Gastrocnemius medialis (tissue), 4 donors: ENCODE measurements around the gene FAM3C. TPM values are rescaled to one million over a fixed set of nuclear protein-coding genes. Genes with fewer than 3 reads are reported as not detected.

Experiments used
- ATAC-seq, 2 donors: fragments of 150-250 bp; one replicate each; pipeline ENCODE4 v1.9.1; 2016
- DNase-seq, 2 donors: peaks; one replicate each; pipeline ENCODE4 v3.0.0-alpha.2; 2019
- H3K27ac ChIP-seq, 4 donors: fragments of 200-600 bp; sonication (generic); 1 replicate in 1 of 4; 2 replicates in 3 of 4; pipeline ENCODE4 v1.5.1; 2016 to 2018; ENCODE audit warnings: mild to moderate bottlenecking in 2 of 4, moderate library complexity in 1 of 4
- H3K27me3 ChIP-seq, 3 donors: fragments of 200-600 bp; sonication (generic) in 2 of 3; 1 replicate in 1 of 3; 2 replicates in 2 of 3; pipeline versions ENCODE4 v1.5.1 to v1.6.0; 2016 to 2019; ENCODE audit warnings: mild to moderate bottlenecking in 1 of 3, moderate library complexity in 1 of 3
- H3K36me3 ChIP-seq, 2 donors: fragments of 200-600 bp; sonication (generic) in 1 of 2; one replicate each; pipeline ENCODE4 v1.5.1; 2017 to 2018
- H3K4me1 ChIP-seq, 2 donors: fragments of 200-600 bp; sonication (generic) in 1 of 2; one replicate each; pipeline ENCODE4 v1.5.1; 2016 to 2017; ENCODE audit warnings: mild to moderate bottlenecking in 2 of 2
- H3K4me3 ChIP-seq, 4 donors: fragments of 200-600 bp; sonication (generic) in 3 of 4; 1 replicate in 1 of 4; 2 replicates in 3 of 4; pipeline ENCODE4 v1.5.1; 2016 to 2019; ENCODE audit warnings: mild to moderate bottlenecking in 2 of 4
- H3K9me3 ChIP-seq, 3 donors: fragments of 200-600 bp; sonication (generic) in 2 of 3; 1 replicate in 1 of 3; 2 replicates in 2 of 3; pipeline ENCODE4 v1.5.1; 2016 to 2019
- POLR2A ChIP-seq, 2 donors: fragments of 450-650 bp; IDR thresholded peaks; one replicate each; pipeline ENCODE4 v1.6.1; 2017; ENCODE audit warnings: antibody characterized with exemption in 2 of 2, mild to moderate bottlenecking in 2 of 2, moderate library complexity in 2 of 2
- in situ Hi-C, 4 donors: fragments of 200-750 bp; cut with MboI; loops; one replicate each; pipeline versions ENCODE4 v1.15.0 to v1.8.0; 2017; ENCODE audit warnings: low sequenced_read_pairs in 4 of 4
- intact Hi-C: fragments of 100-400 bp; cut with DNase I; formaldehyde crosslinking; loops from one replicate; pipeline ENCODE4 v1.15.1; 2023; ENCODE audit warnings: low total_unique reads
- total RNA-seq, 4 donors: library from RNA; depleted of rRNA; stranded (reverse); fragments of >200 nt; gene quantifications; one replicate each; pipeline versions ENCODE4 v1.1.0 to v1.2.3, GENCODE V29; 2016
- TF ChIP-seq, protein P1 (sequence below), 5 experiments: fragments of 450-650 bp in 3 of 5; fragments of 200-600 bp in 2 of 5; sonication (generic) in 2 of 5; IDR thresholded peaks in 4 of 5; conservative IDR thresholded peaks in 1 of 5; 1 replicate in 4 of 5; 2 replicates in 1 of 5; pipeline ENCODE4 v1.5.1; 2016 to 2019; ENCODE audit warnings: antibody characterized with exemption in 5 of 5, mild to moderate bottlenecking in 3 of 5, moderate library complexity in 3 of 5

Gene FAM3C
- total RNA-seq, 4 donors from 2014 or later, result 9.7 to 17.5 (median 13.2) TPM

DNA sequence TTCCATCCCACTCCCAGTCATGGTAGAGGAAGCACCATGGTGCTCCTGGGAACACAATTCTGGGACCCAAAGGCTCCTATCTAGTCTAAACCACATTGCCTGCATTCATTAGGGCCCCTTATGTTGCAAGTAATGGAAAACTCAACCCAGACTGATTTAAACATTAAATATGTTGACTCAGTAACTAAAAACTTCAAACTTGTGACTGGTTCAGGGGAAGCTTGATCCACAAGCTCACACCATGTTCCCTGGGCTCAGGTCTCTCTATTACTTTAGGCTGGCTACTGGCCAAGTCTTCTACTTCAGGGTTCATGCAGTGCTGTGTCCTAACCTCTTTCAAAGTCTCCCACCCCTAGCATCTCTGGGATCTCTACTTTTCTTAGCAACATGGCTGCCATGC is 54.2 kb downstream of the FAM3C start:
- in situ Hi-C loops (no loop called here), intact Hi-C loops (no loop called here)
- Histone ChIP-seq H3K4me3 (no peak overlapping the region), H3K27ac (no peak overlapping the region), H3K4me1 (peaks cover 0 to 5% of the 10 kb centered on the region in 2 donors), H3K27me3 (no peaks in the 10 kb centered on the region), H3K9me3 (no peaks in the 10 kb centered on the region), H3K36me3 (no peaks in the 10 kb centered on the region)
- DNase-seq, result no peak
- TF ChIP-seq POLR2A (IDR thresholded peaks at IDR 0.05), result no peak
- TF ChIP-seq, protein P1, sequence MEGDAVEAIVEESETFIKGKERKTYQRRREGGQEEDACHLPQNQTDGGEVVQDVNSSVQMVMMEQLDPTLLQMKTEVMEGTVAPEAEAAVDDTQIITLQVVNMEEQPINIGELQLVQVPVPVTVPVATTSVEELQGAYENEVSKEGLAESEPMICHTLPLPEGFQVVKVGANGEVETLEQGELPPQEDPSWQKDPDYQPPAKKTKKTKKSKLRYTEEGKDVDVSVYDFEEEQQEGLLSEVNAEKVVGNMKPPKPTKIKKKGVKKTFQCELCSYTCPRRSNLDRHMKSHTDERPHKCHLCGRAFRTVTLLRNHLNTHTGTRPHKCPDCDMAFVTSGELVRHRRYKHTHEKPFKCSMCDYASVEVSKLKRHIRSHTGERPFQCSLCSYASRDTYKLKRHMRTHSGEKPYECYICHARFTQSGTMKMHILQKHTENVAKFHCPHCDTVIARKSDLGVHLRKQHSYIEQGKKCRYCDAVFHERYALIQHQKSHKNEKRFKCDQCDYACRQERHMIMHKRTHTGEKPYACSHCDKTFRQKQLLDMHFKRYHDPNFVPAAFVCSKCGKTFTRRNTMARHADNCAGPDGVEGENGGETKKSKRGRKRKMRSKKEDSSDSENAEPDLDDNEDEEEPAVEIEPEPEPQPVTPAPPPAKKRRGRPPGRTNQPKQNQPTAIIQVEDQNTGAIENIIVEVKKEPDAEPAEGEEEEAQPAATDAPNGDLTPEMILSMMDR (IDR thresholded peaks at IDR 0.05 in 4 of 5, conservative IDR thresholded peaks at IDR 0.05 in 1 of 5), result no peak
- no peak for ATAC-seq

DNA sequence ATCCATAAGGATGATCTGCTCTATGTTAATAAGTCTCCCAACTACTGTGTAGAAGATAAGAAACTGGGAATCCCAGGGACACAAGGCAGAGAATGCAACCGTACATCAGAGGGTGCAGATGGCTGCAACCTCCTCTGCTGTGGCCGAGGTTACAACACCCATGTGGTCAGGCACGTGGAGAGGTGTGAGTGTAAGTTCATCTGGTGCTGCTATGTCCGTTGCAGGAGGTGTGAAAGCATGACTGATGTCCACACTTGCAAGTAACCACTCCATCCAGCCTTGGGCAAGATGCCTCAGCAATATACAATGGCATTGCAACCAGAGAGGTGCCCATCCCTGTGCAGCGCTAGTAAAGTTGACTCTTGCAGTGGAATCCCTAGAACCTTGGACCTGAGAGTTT is 57.0 kb downstream of the FAM3C start:
- Histone ChIP-seq H3K9me3 (no peaks in the 10 kb centered on the region), H3K36me3 (no peaks in the 10 kb centered on the region), H3K27me3 (peaks cover under 1 to 15% (median 1%) of the 10 kb centered on the region in 3 donors), H3K4me1 (peaks cover 0 to 2% of the 10 kb centered on the region in 2 donors), H3K4me3 (no peak overlapping the region), H3K27ac (no peak overlapping the region)
- intact Hi-C loops (no loop called here), in situ Hi-C loops (no loop called here)
- no peak for ATAC-seq
- DNase-seq, result no peak
- TF ChIP-seq POLR2A (IDR thresholded peaks at IDR 0.05), result no peak
- TF ChIP-seq, protein P1 (IDR thresholded peaks at IDR 0.05 in 4 of 5, conservative IDR thresholded peaks at IDR 0.05 in 1 of 5), result no peak

DNA sequence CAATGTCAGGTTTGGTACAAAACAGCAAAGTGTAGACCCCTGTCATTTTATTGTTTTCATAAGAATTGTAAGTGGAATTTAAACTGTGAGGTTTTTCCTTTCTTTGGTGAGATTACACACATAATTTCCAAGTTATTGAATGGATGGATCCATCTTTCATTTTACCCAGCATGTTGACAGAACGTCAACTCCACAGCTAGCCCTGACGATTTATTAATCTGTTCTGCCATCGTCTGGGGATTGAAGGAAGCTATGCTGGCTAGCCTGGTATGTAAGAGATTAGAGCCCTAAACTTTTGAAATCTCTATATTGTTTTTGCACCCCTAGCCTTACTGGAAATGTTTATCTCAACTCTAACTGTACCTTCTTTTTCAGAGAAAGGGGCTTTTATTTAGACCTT is 58.7 kb downstream of the FAM3C start:
- intact Hi-C loops (no loop called here), in situ Hi-C loops (no loop called here)
- Histone ChIP-seq H3K9me3 (no peaks in the 10 kb centered on the region), H3K27ac (no peak overlapping the region), H3K4me3 (no peak overlapping the region), H3K36me3 (no peaks in the 10 kb centered on the region), H3K27me3 (peaks cover 16 to 24% (median 17%) of the 10 kb centered on the region in 3 donors), H3K4me1 (no peaks in the 10 kb centered on the region)
- TF ChIP-seq, protein P1 (IDR thresholded peaks at IDR 0.05 in 4 of 5, conservative IDR thresholded peaks at IDR 0.05 in 1 of 5), result no peak
- TF ChIP-seq POLR2A (IDR thresholded peaks at IDR 0.05), result no peak
- DNase-seq (no peak), ATAC-seq (no peak)

DNA sequence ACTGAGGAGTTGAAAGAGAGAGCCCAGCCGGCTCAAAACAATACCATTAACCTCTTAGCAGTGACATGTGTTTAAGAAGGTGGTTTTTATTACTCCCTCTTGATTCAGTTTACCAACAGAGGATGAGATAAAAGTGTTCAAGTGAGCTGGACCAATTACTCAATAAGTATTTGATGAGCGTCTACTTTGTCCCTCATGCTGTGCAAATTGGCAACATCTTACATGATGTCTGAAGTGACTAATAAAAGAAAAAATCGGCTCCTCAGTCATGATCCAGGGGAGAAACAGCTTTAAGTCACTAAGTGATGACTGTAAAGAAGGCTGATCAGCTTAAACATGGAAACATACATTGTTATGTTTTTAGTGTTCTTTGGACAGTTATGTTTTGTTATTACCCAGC is 59.5 kb downstream of the FAM3C start:
- in situ Hi-C loops (no loop called here), intact Hi-C loops (no loop called here)
- DNase-seq (no peak), ATAC-seq (no peak)
- H3K36me3 ChIP-seq, result no peaks in the 10 kb centered on the region
- no peak overlapping the region for H3K27ac ChIP-seq
- peaks cover 24 to 32% (median 25%) of the 10 kb centered on the region in 3 donors for H3K27me3 ChIP-seq
- no peak for TF ChIP-seq POLR2A (IDR thresholded peaks at IDR 0.05)
- TF ChIP-seq, protein P1 (IDR thresholded peaks at IDR 0.05 in 4 of 5, conservative IDR thresholded peaks at IDR 0.05 in 1 of 5), result no peak
- no peak overlapping the region for H3K4me3 ChIP-seq
- no peaks in the 10 kb centered on the region for H3K4me1 ChIP-seq
- no peaks in the 10 kb centered on the region for H3K9me3 ChIP-seq
